Small intestine (tissue), 7 donors: ENCODE measurements around the gene GPR137B. TPM values are rescaled to one million over a fixed set of nuclear protein-coding genes. Genes with fewer than 3 reads are reported as not detected.
A peak's percentile ranks its signal among the peaks of the same experiment; 100 is the strongest.
"Not testable (repeated sequence)": the region's sequence is repeated elsewhere in the genome, so short reads cannot be mapped to it uniquely, and the experiment has no call there.

ENCODE experiments used
- DNase-seq, 2 donors: peaks; one replicate each; pipeline versions ENCODE4 v3.0.0 to v3.0.0-alpha.2; 2013
- FAIRE-seq: peaks from 2 replicates; lab custom pipeline; 2012; peaks lifted over from hg19 to GRCh38; lab: Jason Lieb, UNC
- H3K27ac ChIP-seq, 3 donors: one replicate each; pipeline ENCODE4 v1.5.1; 2013; ENCODE audit warnings: low read length in 2 of 3, mild to moderate bottlenecking in 2 of 3, control low read depth in 1 of 3, inconsistent platforms in 1 of 3, low read depth in 1 of 3, moderate library complexity in 1 of 3
- H3K27me3 ChIP-seq, 3 donors: one replicate each; pipeline ENCODE4 v1.6.1; 2013; ENCODE audit warnings: low read length in 3 of 3, inconsistent platforms in 1 of 3; ENCODE audit not compliant: control insufficient read depth in 3 of 3, insufficient read depth in 3 of 3
- H3K36me3 ChIP-seq, 3 donors: one replicate each; pipeline ENCODE4 v1.6.1; 2013; ENCODE audit warnings: low read length in 3 of 3, inconsistent platforms in 1 of 3, low read depth in 1 of 3, mild to moderate bottlenecking in 1 of 3, moderate library complexity in 1 of 3; ENCODE audit not compliant: control insufficient read depth in 3 of 3, insufficient read depth in 2 of 3
- H3K4me1 ChIP-seq, 3 donors: one replicate each; pipeline ENCODE4 v1.6.1; 2013; ENCODE audit warnings: low read length in 2 of 3, inconsistent platforms in 1 of 3, low read depth in 1 of 3, mild to moderate bottlenecking in 1 of 3, moderate library complexity in 1 of 3; ENCODE audit not compliant: control insufficient read depth in 3 of 3, insufficient read depth in 2 of 3
- H3K4me3 ChIP-seq, 3 donors: one replicate each; pipeline ENCODE4 v1.5.1; 2013; ENCODE audit warnings: low read length in 3 of 3, control low read depth in 1 of 3, inconsistent platforms in 1 of 3, low read depth in 1 of 3, mild to moderate bottlenecking in 1 of 3, moderate library complexity in 1 of 3
- H3K9me3 ChIP-seq, 2 donors: one replicate each; pipeline ENCODE4 v1.6.1; 2013; ENCODE audit warnings: low read depth in 1 of 2, low read length in 1 of 2; ENCODE audit not compliant: control insufficient read depth in 2 of 2, insufficient read depth in 1 of 2
- WGBS, 3 donors: extraction: QIAGEN DNeasy Blood & Tissue Kit; methylation state at CpG; one replicate each; pipeline ENCODE4 v1.1.7; 2013; 5-methylcytosine and 5-hydroxymethylcytosine counted together
- polyA plus RNA-seq, 4 donors: library from polyadenylated mRNA; stranded (reverse) in 3 of 4; unstranded in 1 of 4; fragments of 200-250 nt in 3 of 4; fragments of 120-200 nt in 1 of 4; gene quantifications; one replicate each; pipeline versions ENCODE4 v1.2.1 to v1.2.3, GENCODE V29; 2013
- donor health status: healthy with polysubstance abuse.
- donor health status: control.
- donor health status: control.
- donor health status: Bipolar disorder and iron deficiency.
- donor health status: healthy.

The GPR137B gene
- polyA plus RNA-seq, 4 donors = 2.0 to 8.2 (median 5.7) TPM

DNA sequence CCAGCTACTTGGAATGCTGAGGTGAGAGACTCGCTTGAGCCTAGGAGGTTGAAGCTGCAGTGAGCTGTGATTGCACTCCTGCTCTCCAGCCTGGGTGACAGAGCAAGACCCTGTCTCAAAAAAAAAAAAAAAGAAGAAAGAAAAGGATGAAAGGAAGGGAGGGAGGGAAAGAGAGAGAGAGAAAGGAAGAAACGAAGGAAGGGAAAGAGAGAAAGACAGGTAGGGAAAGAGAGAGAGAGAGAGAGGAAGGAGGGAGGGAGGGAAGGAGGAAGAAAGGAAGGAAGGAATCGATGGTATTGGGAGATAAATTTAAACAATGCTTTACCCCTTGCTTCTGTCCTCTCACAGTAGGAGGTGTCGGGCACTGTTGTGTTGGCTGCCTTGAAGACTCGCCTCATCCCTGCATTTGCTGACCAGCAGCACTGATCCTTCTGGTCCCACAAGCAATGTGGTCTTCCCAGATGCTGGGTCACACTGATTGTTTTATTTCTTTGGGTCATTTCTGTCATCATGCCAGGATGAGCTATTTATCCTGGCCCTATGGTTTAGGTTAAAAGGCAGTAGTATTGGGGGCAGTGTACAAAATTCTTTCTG, 30.9 kb downstream of the GPR137B start:
- FAIRE-seq (no peak), DNase-seq (no peak)
- Histone ChIP-seq H3K27me3 (no peaks in the 10 kb centered on the region), H3K4me3 (no peak overlapping the region), H3K9me3 (no peaks in the 10 kb centered on the region), H3K27ac (no peak overlapping the region), H3K36me3 (peaks cover 0 to 11% (median 0%) of the 10 kb centered on the region in 3 donors), H3K4me1 (no peaks in the 10 kb centered on the region)
- 85 to 94% (median 90%) methylated on average over 5 of the region's 5 CpGs for WGBS, 3 donors

DNA sequence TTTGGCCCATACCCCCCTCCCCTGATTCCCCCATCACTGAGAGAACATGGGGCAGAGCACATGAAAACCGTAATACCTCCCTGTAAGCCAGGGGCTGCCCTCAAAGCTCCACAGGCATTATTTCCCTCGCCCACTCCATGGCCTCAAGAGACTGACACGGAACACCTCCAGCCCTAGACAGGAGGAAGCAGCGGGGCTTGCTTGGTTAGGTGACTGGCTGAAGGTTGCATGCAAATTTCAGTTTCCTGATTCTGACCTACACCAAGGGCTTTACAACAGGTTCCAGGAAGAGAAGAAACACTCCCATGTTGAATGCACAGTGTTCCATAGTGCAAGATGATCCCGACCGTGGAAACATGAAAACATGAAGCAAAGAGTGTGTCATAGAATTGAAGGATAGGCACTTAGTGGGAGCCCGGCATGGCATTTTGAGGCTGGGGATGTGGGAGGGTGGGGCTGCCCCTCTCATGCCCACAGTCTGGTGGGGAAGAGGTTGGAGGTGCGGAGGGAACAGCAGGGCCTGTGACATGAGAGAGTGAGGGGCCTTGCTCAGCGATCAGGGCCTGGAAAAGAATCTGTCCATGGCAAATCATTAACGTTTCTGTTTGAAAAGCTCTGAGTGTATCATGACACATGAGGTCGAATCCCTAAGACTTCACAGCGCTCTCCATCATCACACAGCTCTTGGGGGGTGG, 33.5 kb downstream of the GPR137B start:
- Histone ChIP-seq H3K27me3 (no peaks in the 10 kb centered on the region), H3K27ac (no peak overlapping the region), H3K4me1 (no peaks in the 10 kb centered on the region), H3K4me3 (no peak overlapping the region), H3K36me3 (peaks cover 0 to 13% (median 4%) of the 10 kb centered on the region in 3 donors), H3K9me3 (no peaks in the 10 kb centered on the region)
- WGBS, 3 donors = 85 to 88% (median 87%) methylated on average over 12 of the region's 12 CpGs
- FAIRE-seq (no peak), DNase-seq (no peak)

DNA sequence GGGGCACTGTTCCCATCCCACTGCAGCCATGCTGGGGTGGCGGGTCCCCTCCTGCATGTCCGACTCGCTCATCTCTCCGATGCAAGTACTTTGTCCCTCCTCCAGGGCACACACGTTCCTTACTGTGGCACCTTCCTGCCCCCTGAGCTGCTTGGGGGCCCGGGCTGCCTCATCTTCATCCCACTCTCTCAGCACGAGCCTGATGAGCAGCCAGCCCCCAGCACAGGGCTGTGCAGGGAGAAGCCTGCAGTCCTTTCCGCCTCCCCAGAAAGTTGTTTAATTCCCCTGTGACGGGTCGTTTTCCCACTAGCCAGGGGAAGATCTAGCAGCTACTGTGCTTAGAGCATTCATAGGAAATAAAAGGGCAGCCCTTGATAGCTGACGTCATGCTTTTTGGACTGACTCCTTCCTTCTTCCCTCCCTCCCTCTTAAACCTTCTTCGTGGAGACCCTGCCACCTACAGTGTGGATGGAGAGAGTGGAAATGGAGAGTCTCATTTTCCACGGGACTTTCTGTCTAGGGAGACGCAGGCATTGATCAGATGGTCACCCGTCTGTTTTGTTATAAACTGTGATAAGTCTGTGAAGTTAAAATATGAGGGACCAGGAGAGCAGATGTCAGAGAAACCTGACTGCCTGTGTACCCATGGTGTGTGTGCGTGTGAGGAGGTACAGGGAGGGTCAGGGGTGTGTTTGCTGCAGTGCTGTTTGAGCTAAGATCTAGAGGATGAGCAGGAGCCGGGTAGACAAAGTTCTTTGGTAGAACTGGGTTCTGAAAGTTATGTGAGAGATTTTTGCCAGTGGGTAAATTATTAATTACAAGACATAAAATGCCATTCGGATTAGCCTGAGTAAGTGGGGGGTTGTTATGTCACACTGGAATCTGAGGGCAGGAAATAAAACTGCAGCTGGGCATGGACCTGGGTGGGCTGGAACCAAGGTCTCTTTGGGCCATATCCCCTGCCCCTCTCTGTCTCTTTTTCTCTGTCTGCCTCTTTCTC, 34.3 kb downstream of the GPR137B start:
- 40 to 63% (median 48%) methylated on average over 17 to 18 of the region's 18 CpGs for WGBS, 3 donors
- H3K9me3 ChIP-seq = no peaks in the 10 kb centered on the region
- H3K4me1 ChIP-seq = no peaks in the 10 kb centered on the region
- no peak overlapping the region for H3K27ac ChIP-seq
- no peaks in the 10 kb centered on the region for H3K27me3 ChIP-seq
- no peak overlapping the region for H3K4me3 ChIP-seq
- peaks cover 0 to 13% (median 4%) of the 10 kb centered on the region in 3 donors for H3K36me3 ChIP-seq
- FAIRE-seq (no peak), DNase-seq (peak in 1 of 2 donors; percentile 18)

DNA sequence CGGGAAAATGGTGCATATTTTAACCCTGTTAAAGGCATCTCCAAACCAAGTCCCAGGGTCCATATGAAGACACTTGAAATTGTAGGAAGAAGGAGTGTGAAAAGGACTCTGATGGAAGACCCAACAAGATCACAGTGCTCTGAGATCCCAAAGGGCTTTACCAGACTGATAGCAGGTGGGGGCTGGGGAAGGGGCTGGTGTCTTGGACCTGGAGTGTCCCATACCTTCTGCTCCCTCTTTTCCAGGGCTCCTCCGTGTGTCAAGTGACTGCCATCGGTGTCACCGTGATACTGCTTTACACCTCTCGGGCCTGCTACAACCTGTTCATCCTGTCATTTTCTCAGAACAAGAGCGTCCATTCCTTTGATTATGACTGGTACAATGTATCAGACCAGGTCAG, 37.3 kb downstream of the GPR137B start:
- no peaks in the 10 kb centered on the region for H3K27me3 ChIP-seq
- no peak overlapping the region for H3K27ac ChIP-seq
- FAIRE-seq (no peak), DNase-seq (no peak)
- no peaks in the 10 kb centered on the region for H3K4me1 ChIP-seq
- no peak overlapping the region for H3K4me3 ChIP-seq
- no peaks in the 10 kb centered on the region for H3K9me3 ChIP-seq
- WGBS, 3 donors = 94 to 98% (median 96%) methylated on average over 6 of the region's 6 CpGs
- H3K36me3 ChIP-seq = peaks cover 0 to 13% (median 4%) of the 10 kb centered on the region in 3 donors

DNA sequence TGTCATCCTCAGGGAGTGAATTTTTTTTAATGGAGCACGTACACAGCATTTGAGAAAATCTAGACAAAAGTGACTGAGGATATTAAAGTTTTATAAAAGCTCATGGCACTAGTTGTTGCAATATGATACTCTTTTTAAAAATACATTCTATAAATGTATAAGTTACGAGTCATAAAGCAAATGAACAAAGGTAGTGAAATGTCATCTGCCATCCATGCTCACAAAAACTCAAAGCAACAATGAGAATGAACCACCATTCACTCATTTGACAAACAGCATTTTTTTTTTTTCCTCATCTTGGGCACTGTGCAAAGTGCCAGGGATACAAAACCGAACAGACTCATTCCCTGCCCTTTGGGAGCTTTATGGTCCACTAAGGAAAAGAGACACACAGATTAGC, 38.7 kb downstream of the GPR137B start:
- DNase-seq (no peak), FAIRE-seq (no peak)
- H3K9me3 ChIP-seq = no peaks in the 10 kb centered on the region
- no peaks in the 10 kb centered on the region for H3K4me1 ChIP-seq
- no peaks in the 10 kb centered on the region for H3K27me3 ChIP-seq
- H3K4me3 ChIP-seq = no peak overlapping the region
- 93 to 96% (median 94%) methylated on average over 3 of the region's 3 CpGs for WGBS, 3 donors
- no peak overlapping the region for H3K27ac ChIP-seq
- H3K36me3 ChIP-seq = peaks cover 0 to 11% (median 6%) of the 10 kb centered on the region in 3 donors

DNA sequence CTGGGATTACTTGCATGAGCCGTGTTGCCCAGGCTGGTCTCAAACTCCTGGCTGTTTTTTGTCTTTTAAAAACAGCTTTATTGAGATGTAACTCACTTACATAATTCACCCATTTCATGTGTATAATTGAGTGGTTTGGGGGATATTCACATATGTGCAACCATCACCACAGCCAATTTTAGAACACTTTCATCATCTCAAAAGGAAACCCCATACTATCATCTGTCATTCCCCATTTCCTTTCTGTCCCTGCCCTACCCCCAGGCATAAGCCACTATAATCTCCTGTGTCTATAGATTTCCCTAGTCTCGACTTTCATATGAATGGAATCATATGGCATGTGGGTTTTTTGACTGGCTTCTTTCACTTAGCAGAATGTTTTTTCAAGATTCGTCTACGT, 43.3 kb downstream of the GPR137B start:
- 88 to 94% (median 88%) methylated on average over 4 of the region's 4 CpGs for WGBS, 3 donors
- H3K36me3 ChIP-seq = peaks cover 0 to 3% (median 2%) of the 10 kb centered on the region in 3 donors
- H3K4me3 ChIP-seq = no peak overlapping the region
- H3K9me3 ChIP-seq = no peaks in the 10 kb centered on the region
- H3K27me3 ChIP-seq = no peaks in the 10 kb centered on the region
- H3K4me1 ChIP-seq = no peaks in the 10 kb centered on the region
- DNase-seq (no peak), FAIRE-seq (no peak)
- H3K27ac ChIP-seq = no peak overlapping the region

DNA sequence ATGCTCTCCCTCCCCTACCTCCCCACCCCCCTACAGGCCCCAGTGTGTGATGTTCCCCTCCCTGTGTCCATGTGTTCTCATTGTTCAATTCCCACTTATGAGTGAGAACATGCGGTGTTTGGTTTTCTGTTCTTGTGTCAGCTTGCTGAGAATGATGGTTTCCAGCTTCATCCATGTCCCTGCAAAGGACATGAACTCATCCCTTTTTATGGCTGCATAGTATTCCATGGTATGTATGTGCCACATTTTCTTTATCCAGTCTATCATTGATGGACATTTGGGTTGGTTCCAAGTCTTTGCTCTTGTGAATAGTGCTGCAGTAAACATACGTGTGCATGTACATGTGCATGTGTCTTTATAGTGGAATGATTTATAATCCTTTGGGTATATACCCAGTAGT, 44.1 kb downstream of the GPR137B start:
- FAIRE-seq, H3K36me3 ChIP-seq, H3K4me3 ChIP-seq, H3K9me3 ChIP-seq, H3K27me3 ChIP-seq, DNase-seq, H3K4me1 ChIP-seq, H3K27ac ChIP-seq: not testable (repeated sequence)
- 98 to 100% (median 99%) methylated on average over 2 of the region's 2 CpGs for WGBS, 3 donors

DNA sequence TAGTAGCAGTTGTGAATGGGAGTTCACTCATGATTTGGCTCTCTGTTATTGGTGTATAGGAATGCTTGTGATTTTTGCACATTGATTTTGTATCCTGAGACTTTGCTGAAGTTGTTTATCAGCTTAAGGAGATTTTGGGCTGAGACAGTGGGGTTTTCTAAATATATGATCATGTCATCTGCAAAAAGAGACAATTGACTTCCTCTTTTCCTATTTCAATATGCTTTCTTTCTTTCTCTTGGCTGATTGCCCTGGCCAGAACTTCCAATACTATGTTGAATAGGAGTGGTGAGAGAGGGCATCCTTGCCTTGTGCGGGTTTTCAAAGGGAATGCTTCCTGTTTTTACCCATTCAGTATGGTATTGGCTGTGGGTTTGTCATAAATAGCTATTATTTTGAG, 45.7 kb downstream of the GPR137B start:
- DNase-seq, H3K4me3 ChIP-seq, FAIRE-seq, H3K27ac ChIP-seq, H3K4me1 ChIP-seq, H3K36me3 ChIP-seq, H3K27me3 ChIP-seq, H3K9me3 ChIP-seq: not testable (repeated sequence)
- WGBS, 3 donors = 88 to 100% (median 100%) methylated on average over 1 of the region's 1 CpG
